Fibroblast of lung (primary cell): ENCODE data around the gene RBMS2.

Experiments
- CTCF ChIP-seq, 2 donors: IDR thresholded peaks in 1 of 2; conservative IDR thresholded peaks in 1 of 2; 1 replicate in 1 of 2; 2 replicates in 1 of 2; pipeline ENCODE4 v1.5.1; 2011 to 2012; ENCODE audit warnings: low read length in 2 of 2, control low read depth in 1 of 2, inconsistent platforms in 1 of 2, low read depth in 1 of 2, mild to moderate bottlenecking in 1 of 2
- EZH2 ChIP-seq: IDR thresholded peaks from 2 replicates; pipeline ENCODE4 v1.5.1; 2012; ENCODE audit warnings: low read length, control low read depth, mild to moderate bottlenecking; ENCODE audit errors: missing control alignments

GRCh38 chr12:56518570-56518969, 3.0 kb upstream of the RBMS2 start:
- TF ChIP-seq CTCF (conservative IDR thresholded peaks at IDR 0.05 in 1 of 2, IDR thresholded peaks at IDR 0.05 in 1 of 2; ENCODE audit: low read depth in 1 of 2, low read length in 2 of 2) (no peak), EZH2 (no peak)
